G401.6 (cell line): ENCODE measurements around the gene SDR42E1.

Source experiments
- FAIRE-seq: peaks from 2 replicates; lab custom pipeline; 2012; peaks lifted over from hg19 to GRCh38; lab: Jason Lieb, UNC

The SDR42E1 gene, protein sequence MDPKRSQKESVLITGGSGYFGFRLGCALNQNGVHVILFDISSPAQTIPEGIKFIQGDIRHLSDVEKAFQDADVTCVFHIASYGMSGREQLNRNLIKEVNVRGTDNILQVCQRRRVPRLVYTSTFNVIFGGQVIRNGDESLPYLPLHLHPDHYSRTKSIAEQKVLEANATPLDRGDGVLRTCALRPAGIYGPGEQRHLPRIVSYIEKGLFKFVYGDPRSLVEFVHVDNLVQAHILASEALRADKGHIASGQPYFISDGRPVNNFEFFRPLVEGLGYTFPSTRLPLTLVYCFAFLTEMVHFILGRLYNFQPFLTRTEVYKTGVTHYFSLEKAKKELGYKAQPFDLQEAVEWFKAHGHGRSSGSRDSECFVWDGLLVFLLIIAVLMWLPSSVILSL

GRCh38 chr16:82011199-82011641 lies at the start of gene SDR42E1:
Gene SDR42E1, minus strand, starts transcription at chr16:82011470. Its CDS starts 10,612 bp downstream, at chr16:82000858.
- FAIRE-seq = no peak

- FAIRE-seq = no peak
These were observed 48.7 kb upstream of the SDR42E1 start for GRCh38 chr16:82059983-82060421.

DNA sequence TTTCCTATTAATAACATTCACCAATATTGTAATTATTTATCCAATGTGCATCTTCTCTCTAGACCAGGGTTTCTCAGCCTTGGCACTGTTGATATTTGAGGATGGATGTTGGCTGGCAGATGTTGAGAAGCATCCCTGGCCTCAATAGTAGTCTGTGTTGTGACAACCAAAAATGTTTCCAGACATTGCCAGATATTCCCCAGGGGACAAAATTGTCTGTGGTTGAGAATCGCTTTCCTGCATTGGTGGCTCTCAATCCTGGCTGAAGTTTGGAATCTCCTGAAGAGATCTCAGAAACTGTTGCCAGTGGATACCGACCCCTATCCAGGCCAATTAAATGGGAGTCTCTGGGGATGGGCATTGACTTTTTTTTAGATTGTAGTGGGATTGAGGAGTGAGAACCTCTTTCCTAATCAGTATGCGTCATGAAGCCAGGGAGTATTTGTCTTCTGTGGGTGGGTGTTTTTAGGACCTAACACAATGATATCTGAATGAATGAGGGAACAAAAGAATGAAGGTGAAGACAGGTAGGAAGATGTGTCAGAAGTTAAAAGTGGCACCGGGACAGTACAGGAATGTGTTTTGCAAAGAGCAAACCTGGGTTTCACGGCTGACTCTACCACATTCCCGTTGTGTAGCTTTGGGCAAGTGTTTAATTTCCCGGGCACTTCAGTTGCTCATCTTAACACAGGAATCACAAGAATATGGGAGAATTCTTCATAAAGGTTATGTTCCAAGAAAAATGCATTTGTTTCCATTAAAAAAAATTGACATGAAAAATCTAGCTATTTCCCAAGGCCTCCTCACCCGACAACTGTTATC lies 48.1 kb upstream of the SDR42E1 start:
- no peak for FAIRE-seq

- FAIRE-seq = no peak
These were observed 45.3 kb upstream of the SDR42E1 start for GRCh38 chr16:82056550-82056896.

DNA sequence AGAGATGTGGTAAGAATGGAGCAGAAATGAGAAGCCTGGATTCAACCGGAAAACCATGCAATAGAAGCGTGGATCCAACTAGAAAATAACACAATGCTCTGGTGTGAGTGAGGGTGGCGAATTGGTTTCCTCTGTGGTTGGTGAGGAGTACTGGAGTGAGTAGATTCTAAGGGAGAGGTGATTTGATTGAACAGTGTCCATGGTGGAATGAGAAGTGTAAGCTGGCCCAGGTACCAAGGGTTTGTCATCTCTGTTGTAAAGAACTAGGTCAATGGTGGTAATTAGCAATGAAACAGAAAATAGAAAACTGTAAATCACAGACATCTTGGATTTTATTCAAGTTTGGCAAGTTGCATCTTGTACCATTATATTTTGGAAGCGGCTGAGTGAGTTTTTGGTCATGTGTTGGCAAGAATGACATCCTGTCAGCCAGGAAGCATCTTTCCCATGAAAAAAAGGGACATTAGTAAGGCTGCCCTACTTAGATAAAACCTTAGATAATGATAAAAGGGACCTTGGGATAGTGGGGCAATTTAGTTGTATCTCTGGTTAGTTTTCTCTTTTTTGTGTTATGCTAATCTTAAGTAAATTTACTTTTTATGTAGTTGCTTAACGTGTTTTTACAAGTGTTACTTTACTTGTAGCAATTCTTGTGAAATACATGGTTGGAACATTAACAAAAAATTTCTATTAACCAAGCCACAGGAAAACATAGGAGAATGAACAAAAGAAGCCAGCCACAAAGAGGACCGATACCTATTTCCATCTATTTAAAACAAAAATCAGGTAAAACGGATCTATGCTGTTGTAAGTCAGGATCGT lies 44.7 kb upstream of the SDR42E1 start:
- no peak for FAIRE-seq

DNA sequence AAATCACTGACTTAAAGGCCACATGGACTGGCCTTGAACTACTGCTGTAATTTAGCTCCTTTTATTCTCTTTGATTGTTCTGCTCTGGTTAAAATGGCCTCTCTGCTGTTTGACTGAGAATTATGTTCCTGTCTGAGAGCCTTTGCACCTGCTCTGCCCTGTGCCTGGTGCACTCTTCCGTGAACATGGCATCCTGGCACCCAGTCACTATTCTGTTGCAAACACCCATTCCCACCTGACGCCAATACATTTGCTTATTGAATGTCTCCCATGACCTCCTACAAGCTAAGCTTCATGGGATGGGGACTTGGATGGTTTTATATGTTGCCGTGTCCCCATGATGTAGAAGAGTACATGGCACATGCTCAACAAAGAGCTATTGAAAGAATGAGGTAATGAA lies 43.8 kb upstream of the SDR42E1 start:
- FAIRE-seq = no peak

- FAIRE-seq = no peak
These were observed 40.4 kb upstream of the SDR42E1 start for GRCh38 chr16:82051656-82052055.

GRCh38 chr16:82050909-82051357 lies 39.7 kb upstream of the SDR42E1 start:
- no peak for FAIRE-seq

GRCh38 chr16:82050506-82050905 lies 39.2 kb upstream of the SDR42E1 start:
- FAIRE-seq = no peak

DNA sequence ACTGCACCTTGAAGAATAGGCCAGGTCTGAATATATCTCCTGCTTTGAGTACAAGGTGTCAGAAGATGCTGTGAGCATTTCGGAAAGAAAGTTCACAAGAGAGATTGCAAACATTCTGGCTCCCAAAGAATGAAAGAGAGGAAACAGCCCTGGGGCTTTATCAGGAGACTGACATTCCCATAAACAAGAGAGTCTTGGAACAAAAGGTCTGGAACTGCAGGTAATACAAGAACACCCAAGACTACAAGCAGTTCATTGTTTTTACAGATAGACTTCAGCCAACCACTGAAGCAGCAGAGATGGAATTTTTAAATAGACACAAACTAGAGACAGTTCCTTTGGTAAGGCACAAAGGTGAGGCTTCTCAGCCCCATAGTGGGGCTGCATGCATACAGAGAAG lies 38.2 kb upstream of the SDR42E1 start:
- no peak for FAIRE-seq

GRCh38 chr16:82047787-82048186 lies 36.5 kb upstream of the SDR42E1 start:
- FAIRE-seq = no peak

DNA sequence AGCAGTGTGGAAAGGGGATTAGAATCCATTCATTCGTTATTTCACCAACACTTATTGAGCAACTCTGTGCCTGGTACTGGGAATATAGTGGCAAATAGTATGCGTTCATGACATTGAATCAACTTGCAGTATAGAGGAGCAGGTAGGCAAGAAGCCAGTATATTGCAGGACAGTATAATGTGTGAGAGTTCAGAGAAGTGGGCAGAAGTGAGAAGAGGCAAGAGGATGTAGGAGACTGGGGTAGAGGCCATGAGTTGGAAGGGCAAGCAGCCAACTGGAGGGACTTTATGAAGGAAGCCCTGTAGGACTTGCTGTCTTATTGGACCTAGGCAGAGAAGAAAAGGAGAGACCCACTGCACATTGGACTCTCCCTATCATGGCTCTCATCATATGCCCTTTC lies 36.1 kb upstream of the SDR42E1 start:
- no peak for FAIRE-seq

GRCh38 chr16:82046941-82047340 lies 35.7 kb upstream of the SDR42E1 start:
- no peak for FAIRE-seq

GRCh38 chr16:82046541-82046940 lies 35.3 kb upstream of the SDR42E1 start:
- no peak for FAIRE-seq

- no peak for FAIRE-seq
These were observed 34.2 kb upstream of the SDR42E1 start for GRCh38 chr16:82045465-82045864.

DNA sequence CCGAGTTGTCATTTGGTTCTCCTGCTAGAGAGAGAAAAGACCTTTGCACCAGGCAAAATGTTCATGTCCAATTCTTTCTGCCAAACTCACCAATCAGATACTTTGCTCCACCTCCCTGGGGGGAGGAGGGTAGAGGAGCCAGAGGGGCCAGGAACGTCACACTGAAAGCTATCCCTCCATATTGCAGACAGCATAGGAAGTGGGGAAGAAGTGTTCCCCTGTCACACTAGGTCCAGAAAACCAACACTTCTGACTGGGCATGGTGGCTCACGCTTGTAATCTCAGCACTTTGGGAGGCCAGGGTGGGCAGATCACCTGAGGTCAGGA lies 33.3 kb upstream of the SDR42E1 start:
- no peak for FAIRE-seq

- no peak for FAIRE-seq
These were observed 32.7 kb upstream of the SDR42E1 start for GRCh38 chr16:82043680-82044584.

- no peak for FAIRE-seq
These were observed 31.6 kb upstream of the SDR42E1 start for GRCh38 chr16:82042846-82043245.

- no peak for FAIRE-seq
These were observed 30.9 kb upstream of the SDR42E1 start for GRCh38 chr16:82042144-82042543.

GRCh38 chr16:82041542-82041941 lies 30.3 kb upstream of the SDR42E1 start:
- FAIRE-seq = no peak

GRCh38 chr16:82040296-82040695 lies 29.0 kb upstream of the SDR42E1 start:
- no peak for FAIRE-seq

GRCh38 chr16:82037666-82038065 lies 26.4 kb upstream of the SDR42E1 start:
- no peak for FAIRE-seq
